ENCODE measurements around the gene PLSCR3. TPM values are rescaled to one million over a fixed set of nuclear protein-coding genes. Genes with fewer than 3 reads are reported as not detected.

PLSCR3 gene
- total and polyA plus RNA-seq, 2 donors (not counting 3 experiments of a cell fraction or from before 2014, with no cell fraction given), result 59.9 to 94.8 TPM

DNA sequence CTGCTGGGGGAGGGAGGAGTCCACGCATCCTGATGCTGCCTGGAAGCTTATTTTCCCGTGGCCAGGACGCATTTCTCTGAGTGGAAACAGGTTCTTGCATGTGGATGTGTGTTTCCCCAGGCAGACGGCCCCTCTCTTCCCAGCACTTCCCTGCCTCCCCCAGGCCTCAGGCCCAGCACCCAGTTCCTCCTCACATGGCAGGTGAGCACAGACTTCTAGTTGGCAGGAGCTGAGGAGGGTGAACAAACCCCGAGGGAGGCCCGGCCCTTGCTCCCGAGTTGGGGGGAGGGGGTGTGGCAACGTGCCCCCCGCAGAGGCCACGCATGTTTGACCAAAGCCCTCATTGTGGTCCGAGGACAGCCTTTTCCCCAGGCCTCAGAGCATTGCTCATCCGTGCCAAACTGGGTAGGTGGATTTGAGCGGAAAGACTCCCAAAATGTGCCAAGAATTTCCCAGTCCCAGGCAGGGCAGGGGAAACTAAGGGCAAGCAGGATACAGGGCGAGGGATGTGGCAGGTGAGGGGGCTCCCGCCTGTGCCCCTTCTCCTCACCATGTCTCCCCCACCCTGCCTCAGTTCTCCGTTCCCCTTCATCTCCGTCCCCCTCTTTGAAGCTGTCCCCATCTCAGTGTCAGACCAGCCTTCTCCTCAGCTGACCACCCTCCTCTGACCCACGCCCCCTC lies 24.3 kb upstream of the PLSCR3 start:
- no peak overlapping the region for H3K4me3 ChIP-seq (replicated peaks in 1 of 3; ENCODE audit: insufficient read depth in 1 of 3, low read depth in 1 of 3, low read length in 3 of 3)
- FAIRE-seq, result no peak
- no peaks in the 10 kb centered on the region for H3K27me3 ChIP-seq (ENCODE audit: control insufficient read depth in 2 of 2, insufficient read depth in 2 of 2, low read length in 2 of 2)
- no peak overlapping the region for H3K9ac ChIP-seq (replicated peaks; ENCODE audit: extremely low read depth, insufficient read depth, low read length)
- no peaks in the 10 kb centered on the region for H3K79me2 ChIP-seq (ENCODE audit: control insufficient read depth, insufficient read depth, low read length)
- H3K4me2 ChIP-seq (ENCODE audit: insufficient read depth, low read length), result no peak overlapping the region
- dilution Hi-C loops (cut with MboI; ENCODE audit: extremely low pct_ligation_motif_present, low sequenced_read_pairs) (no loop called here), intact Hi-C loops (cut with micrococcal nuclease) (no loop called here)
- H3K27ac ChIP-seq (ENCODE audit: insufficient read depth, low read depth, low read length), result no peak overlapping the region
- TF ChIP-seq GATA2 (IDR thresholded peaks at IDR 0.05; ENCODE audit: insufficient read depth, insufficient read length, low read depth, low read length) (no peak), JUN (IDR thresholded peaks at IDR 0.05; ENCODE audit: borderline replicate concordance, insufficient read depth, insufficient read length, low read depth) (no peak)
- TF ChIP-seq, protein P1, sequence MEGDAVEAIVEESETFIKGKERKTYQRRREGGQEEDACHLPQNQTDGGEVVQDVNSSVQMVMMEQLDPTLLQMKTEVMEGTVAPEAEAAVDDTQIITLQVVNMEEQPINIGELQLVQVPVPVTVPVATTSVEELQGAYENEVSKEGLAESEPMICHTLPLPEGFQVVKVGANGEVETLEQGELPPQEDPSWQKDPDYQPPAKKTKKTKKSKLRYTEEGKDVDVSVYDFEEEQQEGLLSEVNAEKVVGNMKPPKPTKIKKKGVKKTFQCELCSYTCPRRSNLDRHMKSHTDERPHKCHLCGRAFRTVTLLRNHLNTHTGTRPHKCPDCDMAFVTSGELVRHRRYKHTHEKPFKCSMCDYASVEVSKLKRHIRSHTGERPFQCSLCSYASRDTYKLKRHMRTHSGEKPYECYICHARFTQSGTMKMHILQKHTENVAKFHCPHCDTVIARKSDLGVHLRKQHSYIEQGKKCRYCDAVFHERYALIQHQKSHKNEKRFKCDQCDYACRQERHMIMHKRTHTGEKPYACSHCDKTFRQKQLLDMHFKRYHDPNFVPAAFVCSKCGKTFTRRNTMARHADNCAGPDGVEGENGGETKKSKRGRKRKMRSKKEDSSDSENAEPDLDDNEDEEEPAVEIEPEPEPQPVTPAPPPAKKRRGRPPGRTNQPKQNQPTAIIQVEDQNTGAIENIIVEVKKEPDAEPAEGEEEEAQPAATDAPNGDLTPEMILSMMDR (IDR thresholded peaks at IDR 0.05; ENCODE audit: extremely low read depth in 1 of 2, insufficient read depth in 1 of 2, low read depth in 1 of 2, low read length in 2 of 2), result no peak
- H2AFZ ChIP-seq (ENCODE audit: low read depth, low read length), result no peak overlapping the region
- BruUV-seq (replicated peaks), result no TSS peak
- ChIA-PET CTCF (no interaction called here), POLR2A (no interaction called here)
- no peaks in the 10 kb centered on the region for H4K20me1 ChIP-seq (replicated peaks; ENCODE audit: control insufficient read depth, extremely low read depth, insufficient read depth, low read length)
- DNase-seq (ENCODE audit: low read depth, low spot score), result no peak
- peaks cover 0 to 2% of the 10 kb centered on the region in 2 experiments for H3K36me3 ChIP-seq (ENCODE audit: control insufficient read depth in 2 of 2, extremely low read depth in 1 of 2, insufficient read depth in 2 of 2, low read length in 2 of 2)
- no peaks in the 10 kb centered on the region for H3K9me3 ChIP-seq (replicated peaks; ENCODE audit: control insufficient read depth, insufficient read depth, low read length)
- no peaks in the 10 kb centered on the region for H3K4me1 ChIP-seq (ENCODE audit: control insufficient read depth, extremely low read depth, insufficient read depth, low read length)
- no peaks in the 10 kb centered on the region for H3K9me1 ChIP-seq (replicated peaks; ENCODE audit: control insufficient read depth, extremely low read depth, insufficient read depth, low read length)

- no TSS peak for BruUV-seq (replicated peaks)
- H2AFZ ChIP-seq (ENCODE audit: low read depth, low read length), result no peak overlapping the region
- dilution Hi-C loops (cut with MboI; ENCODE audit: extremely low pct_ligation_motif_present, low sequenced_read_pairs), result no loop called here
- CTCF ChIA-PET, result interaction anchor here (1.2 to 2.2 kb wide), 2 partner anchors 13 to 61 kb away, joined by 5 to 6 read pairs; partner anchors contain the start of gene TMEM256
- TF ChIP-seq MAX (IDR thresholded peaks at IDR 0.05; ENCODE audit: insufficient read depth, insufficient read length), result no peak
- TF ChIP-seq POLR2A (IDR thresholded peaks at IDR 0.05; ENCODE audit: low read depth, low read length), result no peak
- no peaks in the 10 kb centered on the region for H3K79me2 ChIP-seq (ENCODE audit: control insufficient read depth, insufficient read depth, low read length)
- FAIRE-seq (no peak), DNase-seq (ENCODE audit: low read depth, low spot score) (no peak)
- H3K9me1 ChIP-seq (replicated peaks; ENCODE audit: control insufficient read depth, extremely low read depth, insufficient read depth, low read length), result no peaks in the 10 kb centered on the region
- H3K27me3 ChIP-seq (ENCODE audit: control insufficient read depth in 2 of 2, insufficient read depth in 2 of 2, low read length in 2 of 2), result no peaks in the 10 kb centered on the region
- POLR2A ChIA-PET, result no interaction called here
- H3K4me1 ChIP-seq (ENCODE audit: control insufficient read depth, extremely low read depth, insufficient read depth, low read length), result no peaks in the 10 kb centered on the region
- no peaks in the 10 kb centered on the region for H3K9me3 ChIP-seq (replicated peaks; ENCODE audit: control insufficient read depth, insufficient read depth, low read length)
- H3K9ac ChIP-seq (replicated peaks; ENCODE audit: extremely low read depth, insufficient read depth, low read length), result no peak overlapping the region
- peaks cover 0 to 2% of the 10 kb centered on the region in 2 experiments for H3K36me3 ChIP-seq (ENCODE audit: control insufficient read depth in 2 of 2, extremely low read depth in 1 of 2, insufficient read depth in 2 of 2, low read length in 2 of 2)
- intact Hi-C loops (cut with micrococcal nuclease), result no loop called here
- H3K4me3 ChIP-seq (replicated peaks in 1 of 3; ENCODE audit: insufficient read depth in 1 of 3, low read depth in 1 of 3, low read length in 3 of 3), result no peak overlapping the region
- H3K4me2 ChIP-seq (ENCODE audit: insufficient read depth, low read length), result no peak overlapping the region
- H3K27ac ChIP-seq (ENCODE audit: insufficient read depth, low read depth, low read length), result no peak overlapping the region
- H4K20me1 ChIP-seq (replicated peaks; ENCODE audit: control insufficient read depth, extremely low read depth, insufficient read depth, low read length), result no peaks in the 10 kb centered on the region
These were observed 22.8 kb upstream of the PLSCR3 start for GRCh38 chr17:7417056-7417655.

Data from endothelial cell of umbilical vein (primary cell).